ENCODE measurements around the gene ULK3. TPM values are rescaled to one million over a fixed set of nuclear protein-coding genes. Genes with fewer than 3 reads are reported as not detected.

Gene ULK3
- total RNA-seq, 1 donor from 2014 or later, result 43.9 TPM

DNA sequence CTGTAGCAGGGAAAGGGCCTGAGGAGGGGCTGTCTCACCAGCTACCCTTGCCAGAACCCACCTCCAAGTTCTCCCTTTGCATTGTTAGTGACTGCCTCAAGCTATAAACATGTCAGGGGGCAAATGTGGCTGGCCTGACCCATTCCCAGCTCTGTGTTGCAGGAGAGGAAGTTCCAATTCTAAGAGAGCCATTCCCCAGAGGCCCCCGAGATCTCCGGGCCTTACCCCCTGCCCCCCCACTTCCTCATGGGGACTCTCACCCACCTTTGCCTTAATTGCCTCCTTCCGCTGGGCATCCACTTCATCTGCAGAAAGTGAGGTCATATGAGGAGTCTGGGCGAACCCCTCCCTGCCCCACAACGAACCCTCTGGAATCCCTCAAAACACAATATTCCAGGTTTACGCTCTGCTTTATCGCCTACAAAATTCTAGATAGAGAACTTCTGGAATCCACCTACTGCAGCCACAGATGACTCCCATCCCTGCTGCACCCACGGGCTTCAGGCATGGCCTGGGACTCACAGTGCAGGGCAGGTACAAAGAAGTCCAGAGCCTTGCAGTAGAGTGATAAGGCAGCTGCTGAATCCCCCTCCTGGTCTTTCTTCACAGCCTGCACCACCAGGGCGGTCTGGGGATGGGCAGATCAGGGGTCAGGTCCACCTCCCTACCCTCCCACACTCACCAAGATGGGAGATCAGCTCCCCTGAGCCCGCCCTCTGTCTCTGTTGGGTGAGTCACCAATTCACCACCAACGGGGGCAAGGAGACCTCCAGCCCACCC, 4.0 kb downstream of the ULK3 start:
- Histone ChIP-seq H3K27ac (no peak overlapping the region), H3K36me3 (peaks cover 15% of the 10 kb centered on the region), H3K4me1 (peaks cover 16% of the 10 kb centered on the region), H3K4me3 (no peak overlapping the region), H3K27me3 (no peaks in the 10 kb centered on the region), H3K9me3 (no peaks in the 10 kb centered on the region)
- no peak for TF ChIP-seq CTCF (IDR thresholded peaks at IDR 0.05)
- ATAC-seq (no peak), DNase-seq (no peak)
- intact Hi-C loops (cut with DNase I), result no loop called here

- no peak for ATAC-seq
- intact Hi-C loops (cut with DNase I), result no loop called here
- Histone ChIP-seq H3K4me3 (no peak overlapping the region), H3K36me3 (peaks cover 15% of the 10 kb centered on the region), H3K27ac (no peak overlapping the region), H3K4me1 (peaks cover 9% of the 10 kb centered on the region), H3K27me3 (no peaks in the 10 kb centered on the region), H3K9me3 (no peaks in the 10 kb centered on the region)
- TF ChIP-seq CTCF (IDR thresholded peaks at IDR 0.05), result no peak
- no peak for DNase-seq
Measured at GRCh38 chr15:74838137-74838516, 4.8 kb downstream of the ULK3 start.

DNA sequence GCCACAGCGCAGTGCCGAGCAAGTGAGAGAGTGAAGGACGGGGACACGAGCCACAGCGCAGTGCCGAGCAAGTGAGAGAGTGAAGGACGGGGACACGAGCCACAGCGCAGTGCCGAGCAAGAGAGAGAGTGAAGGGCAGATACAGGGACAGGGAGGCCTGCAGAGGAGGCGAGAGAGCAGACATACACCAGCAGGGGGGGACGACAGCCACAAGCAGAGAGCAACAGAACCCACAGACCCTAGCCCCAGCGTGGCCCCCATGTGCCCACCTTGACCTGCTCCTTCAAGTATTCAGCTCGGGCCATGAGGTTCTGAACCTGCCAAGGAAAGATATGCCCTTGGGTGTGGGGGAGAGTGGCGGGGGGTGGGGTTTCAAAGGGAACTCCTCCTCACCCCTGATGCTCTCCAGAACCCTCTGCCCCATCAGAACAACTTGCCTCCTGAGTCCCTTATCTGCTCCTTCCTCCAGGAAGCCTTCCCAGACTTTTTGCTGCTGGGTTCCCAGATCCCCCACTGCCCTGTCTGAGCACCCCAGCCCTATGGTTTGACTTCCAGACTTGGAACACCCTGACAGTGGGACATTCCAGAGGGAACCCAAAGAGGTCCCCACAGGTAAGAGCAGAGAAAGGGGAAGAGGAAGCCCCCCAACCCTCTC, 5.3 kb downstream of the ULK3 start:
- no peak overlapping the region for H3K4me3 ChIP-seq
- no peak for ATAC-seq
- no peak for TF ChIP-seq CTCF (IDR thresholded peaks at IDR 0.05)
- intact Hi-C loops (cut with DNase I), result no loop called here
- H3K27me3 ChIP-seq, result no peaks in the 10 kb centered on the region
- no peaks in the 10 kb centered on the region for H3K9me3 ChIP-seq
- H3K36me3 ChIP-seq, result peaks cover 15% of the 10 kb centered on the region
- H3K27ac ChIP-seq, result no peak overlapping the region
- DNase-seq, result no peak
- H3K4me1 ChIP-seq, result peaks cover 9% of the 10 kb centered on the region

GRCh38 chr15:74836846-74837245, 6.1 kb downstream of the ULK3 start:
- ATAC-seq (no peak), DNase-seq (no peak)
- peaks cover 3% of the 10 kb centered on the region for H3K4me1 ChIP-seq
- TF ChIP-seq CTCF (IDR thresholded peaks at IDR 0.05), result no peak
- no peak overlapping the region for H3K27ac ChIP-seq
- intact Hi-C loops (cut with DNase I), result no loop called here
- no peaks in the 10 kb centered on the region for H3K27me3 ChIP-seq
- H3K9me3 ChIP-seq, result no peaks in the 10 kb centered on the region
- H3K4me3 ChIP-seq, result no peak overlapping the region
- H3K36me3 ChIP-seq, result peaks cover 15% of the 10 kb centered on the region

DNA sequence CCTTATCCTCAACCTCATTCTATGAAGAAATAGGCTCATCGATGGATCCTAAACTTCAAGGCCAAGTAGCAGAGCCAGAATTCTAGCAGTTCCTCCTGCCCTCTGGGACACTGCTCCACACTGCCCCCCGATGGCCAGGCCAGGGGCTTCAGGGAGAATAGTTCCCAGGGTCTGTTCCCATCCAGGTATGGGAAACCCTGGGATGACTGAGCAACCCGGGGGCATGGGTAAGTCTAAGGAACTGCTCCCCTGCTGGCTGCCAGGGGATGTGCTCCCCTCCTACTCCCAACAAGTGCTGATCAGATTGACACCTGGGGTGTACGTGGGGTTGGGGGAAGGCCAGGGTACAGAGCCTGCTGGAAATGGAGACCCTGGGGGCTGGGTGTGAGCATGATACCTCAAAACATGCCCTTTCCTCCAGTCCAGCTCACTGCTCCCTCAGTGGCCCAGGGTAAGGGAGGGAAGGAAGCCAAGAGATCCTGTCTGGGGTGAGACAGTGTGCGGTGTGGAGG, 7.6 kb downstream of the ULK3 start:
- no peaks in the 10 kb centered on the region for H3K9me3 ChIP-seq
- no peak overlapping the region for H3K27ac ChIP-seq
- H3K36me3 ChIP-seq, result peaks cover 15% of the 10 kb centered on the region
- TF ChIP-seq CTCF (IDR thresholded peaks at IDR 0.05), result peak; percentile 68
- intact Hi-C loops (cut with DNase I), result no loop called here
- H3K27me3 ChIP-seq, result no peaks in the 10 kb centered on the region
- H3K4me3 ChIP-seq, result no peak overlapping the region
- no peaks in the 10 kb centered on the region for H3K4me1 ChIP-seq
- DNase-seq (peak; percentile 82), ATAC-seq (peak; percentile 78)
